GM12878 (cell line): ENCODE data around the gene C5orf34. TPM values are rescaled to one million over a fixed set of nuclear protein-coding genes. Genes with fewer than 3 reads are reported as not detected.

Experiments
- ATAC-seq: fragments of 200-7000 bp; cut with Tn5 transposase; 3 replicates; pipeline ENCODE4 v1.9.1; 2020; ENCODE audit warnings: mild to moderate bottlenecking, moderate library complexity
- BruUV-seq: library from RNA; stranded (reverse); fragments of 400-500 nt; replicated peaks from 2 replicates; lab custom pipeline; 2021; lab: Mats Ljungman, UMichigan
- CTCF ChIA-PET: fragments of 300-600 bp; sonication (Branson Sonifier 250); formaldehyde crosslinking; extraction: SDS; loops from one replicate; lab custom pipeline; 2021; ENCODE audit warnings: inconsistent platforms; lab: Yijun Ruan, JAX
- POLR2A ChIA-PET: fragments of 350-600 bp; formaldehyde crosslinking; extraction: SDS; loops from one replicate; lab custom pipeline; 2021; ENCODE audit warnings: inconsistent platforms; lab: Charles Lee
- RAD21 ChIA-PET: fragments of 300-600 bp; sonication (Branson Sonifier 250); formaldehyde crosslinking; loops from one replicate; lab custom pipeline; 2023; ENCODE audit warnings: antibody characterized with exemption; ENCODE audit not compliant: unreplicated experiment; lab: Charles Lee
- SMC1A ChIA-PET: fragments of 300-600 bp; sonication (Branson Sonifier 250); formaldehyde crosslinking; loops from one replicate; lab custom pipeline; 2023; ENCODE audit not compliant: unreplicated experiment, uncharacterized antibody; lab: Charles Lee
- DNase-seq: peaks from one replicate; pipeline ENCODE4 v3.0.0-alpha.2; 2011; ENCODE audit warnings: low read depth, low spot score
- FAIRE-seq: peaks from 3 replicates; lab custom pipeline; 2011; peaks lifted over from hg19 to GRCh38; lab: Jason Lieb, UNC
- H2AFZ ChIP-seq: 2 replicates; pipeline ENCODE4 v1.6.0; 2011; ENCODE audit warnings: low read depth, low read length, control low read depth; ENCODE audit not compliant: control insufficient read depth
- H3K27ac ChIP-seq: 2 replicates; pipeline ENCODE4 v1.5.1; 2011; ENCODE audit warnings: control low read depth; ENCODE audit not compliant: control insufficient read depth, insufficient read depth
- H3K27me3 ChIP-seq, 2 experiments: replicated peaks in 1 of 2; 2 replicates each; pipeline versions ENCODE4 v1.6.0 to v1.6.1; 2011; ENCODE audit warnings: low read length in 1 of 2; ENCODE audit not compliant: control insufficient read depth in 2 of 2, insufficient read depth in 2 of 2
- H3K36me3 ChIP-seq, 2 experiments: 2 replicates each; pipeline ENCODE4 v1.5.1; 2011; ENCODE audit warnings: low read length in 1 of 2; ENCODE audit not compliant: control insufficient read depth in 2 of 2, insufficient read depth in 2 of 2
- H3K4me1 ChIP-seq: 2 replicates; pipeline ENCODE4 v1.6.1; 2011; ENCODE audit warnings: mild to moderate bottlenecking, low read length, moderate library complexity, mixed read lengths; ENCODE audit not compliant: control insufficient read depth, insufficient read depth
- H3K4me2 ChIP-seq: 2 replicates; pipeline ENCODE4 v1.6.0; 2011; ENCODE audit warnings: control low read depth; ENCODE audit not compliant: control insufficient read depth, insufficient read depth
- H3K4me3 ChIP-seq: fragments of 200-600 bp; sonication (generic); 2 replicates; pipeline ENCODE4 v1.5.1; 2016
- H3K79me2 ChIP-seq: 2 replicates; pipeline ENCODE4 v1.6.0; 2011; ENCODE audit warnings: low read length; ENCODE audit not compliant: control insufficient read depth, insufficient read depth
- H3K9ac ChIP-seq: 2 replicates; pipeline ENCODE4 v1.8.0; 2011; ENCODE audit warnings: low read length, control low read depth, mixed read lengths; ENCODE audit not compliant: control insufficient read depth, insufficient read depth
- H3K9me3 ChIP-seq: replicated peaks from 3 replicates; pipeline ENCODE4 v1.5.1; 2011; ENCODE audit warnings: mild to moderate bottlenecking, low read length; ENCODE audit not compliant: control insufficient read depth, insufficient read depth
- H4K20me1 ChIP-seq: 2 replicates; pipeline ENCODE4 v1.6.0; 2011; ENCODE audit not compliant: control insufficient read depth, insufficient read depth
- CEBPB ChIP-seq, 2 experiments: fragments of 150-350 bp in 1 of 2; IDR thresholded peaks; 2 replicates each; pipeline ENCODE4 v1.6.1; 2012 to 2014; ENCODE audit warnings: low read depth in 2 of 2, low read length in 2 of 2, borderline replicate concordance in 1 of 2, inconsistent platforms in 1 of 2
- EZH2 ChIP-seq: IDR thresholded peaks from 2 replicates; pipeline ENCODE4 v1.6.1; 2012; ENCODE audit warnings: low read depth, mild to moderate bottlenecking, control low read depth, inconsistent platforms, low read length, borderline replicate concordance; ENCODE audit not compliant: control insufficient read depth
- HDAC2 ChIP-seq: fragments of 200-600 bp; sonication (generic); IDR thresholded peaks from 2 replicates; pipeline ENCODE4 v1.6.1; 2017
- LARP7 ChIP-seq: fragments of 450-650 bp; IDR thresholded peaks from 2 replicates; pipeline ENCODE4 v1.6.1; 2017; ENCODE audit warnings: mild to moderate bottlenecking
- MYC ChIP-seq: IDR thresholded peaks from 2 replicates; pipeline ENCODE4 v1.6.1; 2011; ENCODE audit warnings: mild to moderate bottlenecking, low read length, moderate library complexity, inconsistent platforms; ENCODE audit not compliant: insufficient read depth, insufficient replicate concordance, insufficient read length, severe bottlenecking
- NFIC ChIP-seq: IDR thresholded peaks from 2 replicates; pipeline ENCODE4 v1.6.1; 2012; ENCODE audit warnings: low read depth, mild to moderate bottlenecking, inconsistent platforms, low read length, moderate library complexity
- NR2C1 ChIP-seq: fragments of 450-650 bp; IDR thresholded peaks from 2 replicates; pipeline ENCODE4 v1.6.1; 2017; ENCODE audit warnings: antibody characterized with exemption, mild to moderate bottlenecking, moderate library complexity
- SMC3 ChIP-seq: IDR thresholded peaks from 2 replicates; pipeline ENCODE4 v1.6.1; 2011; ENCODE audit warnings: low read length, improper control_type of control experiment, borderline replicate concordance
- SPI1 ChIP-seq: IDR thresholded peaks from 2 replicates; pipeline ENCODE4 v1.6.1; 2011; ENCODE audit warnings: low read depth, mild to moderate bottlenecking, low read length, moderate library complexity, borderline replicate concordance; ENCODE audit not compliant: insufficient read depth
- TAF1 ChIP-seq: IDR thresholded peaks from 2 replicates; pipeline ENCODE4 v1.6.1; 2011; ENCODE audit warnings: mild to moderate bottlenecking, low read depth, low read length, borderline replicate concordance
- WGBS: methylation state at CpG from one replicate; pipeline ENCODE4 v1.1.6; 2016; ENCODE audit warnings: low lambda C conversion rate; ENCODE audit not compliant: insufficient replicate concordance, insufficient coverage; ENCODE audit errors: missing lambda C conversion rate; 5-methylcytosine and 5-hydroxymethylcytosine counted together
- in situ Hi-C: fragments of 300-500 bp; cut with MboI; formaldehyde crosslinking; loops from 9 replicates; pipeline ENCODE4 v1.14.3; 2018; ENCODE audit warnings: mixed read lengths
- intact Hi-C: fragments of 100-400 bp; cut with micrococcal nuclease; formaldehyde crosslinking; loops from one replicate; pipeline ENCODE4 v1.14.2; 2022; ENCODE audit not compliant: unreplicated experiment
- polyA plus RNA-seq, 11 experiments: library from polyadenylated mRNA; depleted of rRNA in 4 of 11; unstranded in 6 of 11; stranded (reverse) in 5 of 11; fragments of >200 nt; fragmentation: Nextera tagmentation in 4 of 11; fragmentation: Illumina TruSeq in 1 of 11; extraction: Ambion mirVana in 4 of 11; extraction: Trizol in 1 of 11; gene quantifications; 1 replicate in 1 of 11; 2 replicates in 10 of 11; pipeline versions ENCODE4 v1.2.1 to v1.2.3, GENCODE V29; 2011 to 2016; ENCODE audit warnings: inconsistent platforms in 2 of 11, missing spikeins in 2 of 11, low read depth in 1 of 11
- total RNA-seq, 4 experiments: library from RNA; depleted of rRNA in 3 of 4; stranded (reverse); fragments of >200 nt in 3 of 4; fragmentation: Illumina TruSeq in 1 of 4; extraction: Trizol in 1 of 4; gene quantifications; 2 replicates each; pipeline versions ENCODE4 v1.2.1 to v1.2.3, GENCODE V29; 2013 to 2021
- TF ChIP-seq, protein P1 (sequence below): IDR thresholded peaks from 2 replicates; pipeline ENCODE4 v1.6.1; 2011; ENCODE audit warnings: mild to moderate bottlenecking, low read depth, low read length, moderate library complexity; ENCODE audit not compliant: insufficient replicate concordance
- TF ChIP-seq, protein P2 (sequence below): fragments of 150-350 bp; IDR thresholded peaks from 2 replicates; pipeline ENCODE4 v1.6.1; 2016; ENCODE audit warnings: low read depth, low read length
- TF ChIP-seq, protein P3 (sequence below): fragments of 450-650 bp; IDR thresholded peaks from 2 replicates; pipeline ENCODE4 v1.6.1; 2017; ENCODE audit warnings: antibody characterized with exemption, mild to moderate bottlenecking, moderate library complexity

The C5orf34 gene
- total and polyA plus RNA-seq, 10 of the 15 experiments (the other 5 are each of a cell fraction or from before 2014, with no cell fraction given) = 6.1 to 15.1 (median 10.0) TPM

DNA sequence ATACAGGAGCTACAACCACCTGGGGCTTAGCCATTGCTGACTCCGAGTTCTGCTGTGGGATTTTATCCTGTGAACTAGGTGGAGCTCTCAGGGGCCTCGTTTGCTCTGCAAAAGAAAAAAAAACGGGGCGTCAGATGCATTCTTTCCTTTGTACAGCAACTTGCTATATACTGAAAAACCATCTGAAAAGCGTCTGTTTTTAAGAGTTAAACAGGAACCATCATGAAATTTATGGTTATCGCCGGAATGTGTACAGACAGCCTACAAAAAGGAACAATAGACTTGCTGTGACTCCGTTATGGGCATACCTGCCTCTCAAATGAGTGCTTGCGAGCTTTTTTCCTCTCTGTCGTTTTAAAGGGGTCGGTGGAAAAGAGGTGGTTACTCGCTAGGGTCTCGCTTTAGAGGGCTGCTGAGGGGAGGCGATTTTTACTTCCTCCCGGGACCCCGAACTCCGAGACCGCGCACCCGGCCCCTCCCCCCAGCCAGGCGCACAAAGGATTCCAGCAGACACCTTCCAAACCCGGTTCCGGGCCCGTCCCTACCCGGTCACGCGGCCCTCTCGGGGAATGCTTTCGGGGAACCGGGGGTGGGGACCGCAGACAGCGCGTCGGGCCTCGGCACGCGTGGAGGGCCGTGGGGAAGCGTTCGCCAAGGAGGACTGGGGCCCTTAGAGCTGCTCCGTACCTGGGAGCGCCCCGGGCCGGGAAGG is 41.1 kb upstream of the C5orf34 start (continued):
- TF ChIP-seq NR2C1 = no peak

DNA sequence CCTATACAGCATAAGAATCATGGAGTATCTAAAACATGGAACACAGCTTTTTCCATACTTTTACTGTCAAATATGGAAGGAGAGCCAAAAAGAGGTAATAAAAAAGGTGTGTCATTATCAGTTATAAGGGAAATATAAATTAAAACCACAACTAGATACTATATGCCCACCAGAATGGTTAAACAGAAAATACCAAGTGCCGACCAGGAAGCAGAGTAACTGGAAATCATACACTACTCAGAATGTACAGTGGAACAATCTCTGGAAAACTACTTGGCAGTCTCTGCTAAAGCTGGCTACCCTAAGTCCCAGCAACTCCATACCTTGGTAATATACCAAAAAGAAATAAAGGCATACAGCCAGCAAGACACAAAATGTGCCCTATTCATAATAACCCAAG is 39.5 kb upstream of the C5orf34 start:
- ChIA-PET POLR2A (interaction anchor here (0.6 to 3.6 kb wide), 6 partner anchors 11 to 70 kb away, joined by 3 to 19 read pairs (median 10); partner anchors contain the start of genes NNT and TMEM267), CTCF (interaction anchor here (0.7 to 4.4 kb wide), 13 partner anchors 10 to 83 kb away, joined by 3 to 31 read pairs (median 4); partner anchors contain the start of genes NNT and TMEM267), SMC1A (interaction anchor here (0.8 to 2.8 kb wide), 12 partner anchors 11 to 77 kb away, joined by 3 to 27 read pairs (median 6); partner anchors contain the start of genes C5orf34 and NNT), RAD21 (interaction anchor here (1.1 to 3.8 kb wide), 9 partner anchors 10 to 76 kb away, joined by 3 to 19 read pairs (median 8); partner anchors contain the start of genes C5orf34, NNT and TMEM267)
- intact Hi-C loops (loop anchor here (10.0 kb wide), 1 partner anchor 560 kb away; no protein-coding TSS in a partner anchor), in situ Hi-C loops (no loop called here)
- no peak overlapping the region; the same call in 1 of the 2 replicates for H3K9ac ChIP-seq
- H3K27ac ChIP-seq = no peak overlapping the region
- ATAC-seq (no peak), DNase-seq (no peak), FAIRE-seq (no peak)
- H2AFZ ChIP-seq = no peak overlapping the region
- BruUV-seq = no TSS peak
- H3K4me3 ChIP-seq = peak overlapping the region; percentile 94
- peaks cover 13% of the 10 kb centered on the region for H3K4me1 ChIP-seq
- H3K27me3 ChIP-seq = no peaks in the 10 kb centered on the region
- no peaks in the 10 kb centered on the region for H4K20me1 ChIP-seq
- 95% methylated on average over 1 of the region's 1 CpG for WGBS
- peak overlapping the region; percentile 83 for H3K4me2 ChIP-seq
- peaks cover 0 to 12% of the 10 kb centered on the region in 2 experiments; a peak in 2 of 4 replicates for H3K36me3 ChIP-seq
- peaks cover 66% of the 10 kb centered on the region for H3K79me2 ChIP-seq
- H3K9me3 ChIP-seq = no peaks in the 10 kb centered on the region
- TF ChIP-seq NFIC (no peak), CEBPB (IDR thresholded peaks at IDR 0.05; ENCODE audit: borderline replicate concordance in 1 of 2, low read depth in 2 of 2, low read length in 2 of 2) (no peak), SPI1 (no peak), TAF1 (no peak), SMC3 (no peak), EZH2 (no peak), MYC (no peak), LARP7 (no peak), HDAC2 (no peak)
- TF ChIP-seq, protein P1, sequence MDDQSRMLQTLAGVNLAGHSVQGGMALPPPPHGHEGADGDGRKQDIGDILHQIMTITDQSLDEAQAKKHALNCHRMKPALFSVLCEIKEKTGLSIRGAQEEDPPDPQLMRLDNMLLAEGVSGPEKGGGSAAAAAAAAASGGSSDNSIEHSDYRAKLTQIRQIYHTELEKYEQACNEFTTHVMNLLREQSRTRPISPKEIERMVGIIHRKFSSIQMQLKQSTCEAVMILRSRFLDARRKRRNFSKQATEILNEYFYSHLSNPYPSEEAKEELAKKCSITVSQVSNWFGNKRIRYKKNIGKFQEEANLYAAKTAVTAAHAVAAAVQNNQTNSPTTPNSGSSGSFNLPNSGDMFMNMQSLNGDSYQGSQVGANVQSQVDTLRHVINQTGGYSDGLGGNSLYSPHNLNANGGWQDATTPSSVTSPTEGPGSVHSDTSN = no peak
- TF ChIP-seq, protein P2, sequence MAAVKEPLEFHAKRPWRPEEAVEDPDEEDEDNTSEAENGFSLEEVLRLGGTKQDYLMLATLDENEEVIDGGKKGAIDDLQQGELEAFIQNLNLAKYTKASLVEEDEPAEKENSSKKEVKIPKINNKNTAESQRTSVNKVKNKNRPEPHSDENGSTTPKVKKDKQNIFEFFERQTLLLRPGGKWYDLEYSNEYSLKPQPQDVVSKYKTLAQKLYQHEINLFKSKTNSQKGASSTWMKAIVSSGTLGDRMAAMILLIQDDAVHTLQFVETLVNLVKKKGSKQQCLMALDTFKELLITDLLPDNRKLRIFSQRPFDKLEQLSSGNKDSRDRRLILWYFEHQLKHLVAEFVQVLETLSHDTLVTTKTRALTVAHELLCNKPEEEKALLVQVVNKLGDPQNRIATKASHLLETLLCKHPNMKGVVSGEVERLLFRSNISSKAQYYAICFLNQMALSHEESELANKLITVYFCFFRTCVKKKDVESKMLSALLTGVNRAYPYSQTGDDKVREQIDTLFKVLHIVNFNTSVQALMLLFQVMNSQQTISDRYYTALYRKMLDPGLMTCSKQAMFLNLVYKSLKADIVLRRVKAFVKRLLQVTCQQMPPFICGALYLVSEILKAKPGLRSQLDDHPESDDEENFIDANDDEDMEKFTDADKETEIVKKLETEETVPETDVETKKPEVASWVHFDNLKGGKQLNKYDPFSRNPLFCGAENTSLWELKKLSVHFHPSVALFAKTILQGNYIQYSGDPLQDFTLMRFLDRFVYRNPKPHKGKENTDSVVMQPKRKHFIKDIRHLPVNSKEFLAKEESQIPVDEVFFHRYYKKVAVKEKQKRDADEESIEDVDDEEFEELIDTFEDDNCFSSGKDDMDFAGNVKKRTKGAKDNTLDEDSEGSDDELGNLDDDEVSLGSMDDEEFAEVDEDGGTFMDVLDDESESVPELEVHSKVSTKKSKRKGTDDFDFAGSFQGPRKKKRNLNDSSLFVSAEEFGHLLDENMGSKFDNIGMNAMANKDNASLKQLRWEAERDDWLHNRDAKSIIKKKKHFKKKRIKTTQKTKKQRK = no peak
- TF ChIP-seq, protein P3, sequence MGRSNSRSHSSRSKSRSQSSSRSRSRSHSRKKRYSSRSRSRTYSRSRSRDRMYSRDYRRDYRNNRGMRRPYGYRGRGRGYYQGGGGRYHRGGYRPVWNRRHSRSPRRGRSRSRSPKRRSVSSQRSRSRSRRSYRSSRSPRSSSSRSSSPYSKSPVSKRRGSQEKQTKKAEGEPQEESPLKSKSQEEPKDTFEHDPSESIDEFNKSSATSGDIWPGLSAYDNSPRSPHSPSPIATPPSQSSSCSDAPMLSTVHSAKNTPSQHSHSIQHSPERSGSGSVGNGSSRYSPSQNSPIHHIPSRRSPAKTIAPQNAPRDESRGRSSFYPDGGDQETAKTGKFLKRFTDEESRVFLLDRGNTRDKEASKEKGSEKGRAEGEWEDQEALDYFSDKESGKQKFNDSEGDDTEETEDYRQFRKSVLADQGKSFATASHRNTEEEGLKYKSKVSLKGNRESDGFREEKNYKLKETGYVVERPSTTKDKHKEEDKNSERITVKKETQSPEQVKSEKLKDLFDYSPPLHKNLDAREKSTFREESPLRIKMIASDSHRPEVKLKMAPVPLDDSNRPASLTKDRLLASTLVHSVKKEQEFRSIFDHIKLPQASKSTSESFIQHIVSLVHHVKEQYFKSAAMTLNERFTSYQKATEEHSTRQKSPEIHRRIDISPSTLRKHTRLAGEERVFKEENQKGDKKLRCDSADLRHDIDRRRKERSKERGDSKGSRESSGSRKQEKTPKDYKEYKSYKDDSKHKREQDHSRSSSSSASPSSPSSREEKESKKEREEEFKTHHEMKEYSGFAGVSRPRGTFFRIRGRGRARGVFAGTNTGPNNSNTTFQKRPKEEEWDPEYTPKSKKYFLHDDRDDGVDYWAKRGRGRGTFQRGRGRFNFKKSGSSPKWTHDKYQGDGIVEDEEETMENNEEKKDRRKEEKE = no peak
